ENCODE data around the gene ST3GAL3. TPM values are rescaled to one million over a fixed set of nuclear protein-coding genes. Genes with fewer than 3 reads are reported as not detected.
A peak's percentile ranks its signal among the peaks of the same experiment; 100 is the strongest.

ST3GAL3 gene
- total RNA-seq, 1 donor from 2014 or later = 11.4 TPM

DNA sequence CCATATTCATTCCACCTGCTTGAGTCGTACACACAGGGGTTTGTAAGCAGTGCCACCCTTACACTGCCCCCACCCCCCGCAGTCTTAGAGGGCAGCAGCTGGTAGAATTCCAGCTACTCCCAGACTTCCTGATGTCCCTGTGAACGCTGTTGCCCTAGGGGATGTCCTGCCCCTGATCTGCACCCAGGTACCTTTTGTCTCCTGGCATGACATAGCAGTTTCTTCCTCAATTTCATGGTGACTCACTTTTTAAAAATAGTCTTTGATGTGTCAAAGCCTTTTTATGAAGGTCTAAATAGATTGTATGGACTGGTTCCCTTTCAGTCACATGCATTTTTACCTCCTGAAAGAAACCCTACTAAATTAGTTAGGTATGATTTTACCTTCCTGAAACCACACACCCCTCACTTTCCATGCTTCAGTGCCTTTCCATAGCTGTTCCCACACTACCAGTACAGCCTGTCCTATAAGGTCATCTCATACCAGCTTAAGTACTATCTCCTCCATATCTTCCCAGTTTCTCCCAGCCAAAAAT, 76.4 kb downstream of the ST3GAL3 start:
- peaks cover 17% of the 10 kb centered on the region for H3K36me3 Mint-ChIP-seq (ENCODE audit: low read depth, unreplicated experiment)
- DNase-seq (ENCODE audit: low read depth) (peak; percentile 37), FAIRE-seq (no peak)
- Histone ChIP-seq H3K4me3 (ENCODE audit: insufficient read depth, low read depth, low read length) (no peak overlapping the region), H2AFZ (ENCODE audit: low read depth, low read length) (no peak overlapping the region), H3K9me3 (ENCODE audit: insufficient read depth, low read depth, low read length) (no peaks in the 10 kb centered on the region), H3K79me2 (ENCODE audit: insufficient read depth, low read length) (peaks cover 4% of the 10 kb centered on the region), H4K20me1 (ENCODE audit: insufficient read depth, low read length) (peaks cover 12% of the 10 kb centered on the region), H3K36me3 (ENCODE audit: insufficient read depth, low read length) (no peaks in the 10 kb centered on the region), H3K4me2 (ENCODE audit: low read length) (peak overlapping the region; percentile 20), H3K27me3 (ENCODE audit: insufficient read depth, low read length) (no peaks in the 10 kb centered on the region), H3K4me1 (ENCODE audit: insufficient read depth, low read length) (peaks cover 10% of the 10 kb centered on the region), H3K27ac (ENCODE audit: low read depth, low read length) (no peak overlapping the region), H3K9ac (ENCODE audit: low read length) (peak overlapping the region; percentile 1)
- H3K27me3 Mint-ChIP-seq (ENCODE audit: low read depth, unreplicated experiment) = no peaks in the 10 kb centered on the region
- no peak overlapping the region for H3K4me3 Mint-ChIP-seq (ENCODE audit: unreplicated experiment)
- peaks cover 9% of the 10 kb centered on the region for H3K9me3 Mint-ChIP-seq (ENCODE audit: unreplicated experiment)
- peak overlapping the region; percentile 29 for H3K27ac Mint-ChIP-seq (ENCODE audit: unreplicated experiment)
- TF ChIP-seq EZH2 (IDR thresholded peaks at IDR 0.05; ENCODE audit: insufficient read depth, low read length) = no peak
- TF ChIP-seq, protein P1, sequence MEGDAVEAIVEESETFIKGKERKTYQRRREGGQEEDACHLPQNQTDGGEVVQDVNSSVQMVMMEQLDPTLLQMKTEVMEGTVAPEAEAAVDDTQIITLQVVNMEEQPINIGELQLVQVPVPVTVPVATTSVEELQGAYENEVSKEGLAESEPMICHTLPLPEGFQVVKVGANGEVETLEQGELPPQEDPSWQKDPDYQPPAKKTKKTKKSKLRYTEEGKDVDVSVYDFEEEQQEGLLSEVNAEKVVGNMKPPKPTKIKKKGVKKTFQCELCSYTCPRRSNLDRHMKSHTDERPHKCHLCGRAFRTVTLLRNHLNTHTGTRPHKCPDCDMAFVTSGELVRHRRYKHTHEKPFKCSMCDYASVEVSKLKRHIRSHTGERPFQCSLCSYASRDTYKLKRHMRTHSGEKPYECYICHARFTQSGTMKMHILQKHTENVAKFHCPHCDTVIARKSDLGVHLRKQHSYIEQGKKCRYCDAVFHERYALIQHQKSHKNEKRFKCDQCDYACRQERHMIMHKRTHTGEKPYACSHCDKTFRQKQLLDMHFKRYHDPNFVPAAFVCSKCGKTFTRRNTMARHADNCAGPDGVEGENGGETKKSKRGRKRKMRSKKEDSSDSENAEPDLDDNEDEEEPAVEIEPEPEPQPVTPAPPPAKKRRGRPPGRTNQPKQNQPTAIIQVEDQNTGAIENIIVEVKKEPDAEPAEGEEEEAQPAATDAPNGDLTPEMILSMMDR (IDR thresholded peaks at IDR 0.05; ENCODE audit: insufficient read depth, low read depth, low read length) = no peak
- H3K4me1 Mint-ChIP-seq (ENCODE audit: low read depth, unreplicated experiment) = peaks cover 10% of the 10 kb centered on the region

DNA sequence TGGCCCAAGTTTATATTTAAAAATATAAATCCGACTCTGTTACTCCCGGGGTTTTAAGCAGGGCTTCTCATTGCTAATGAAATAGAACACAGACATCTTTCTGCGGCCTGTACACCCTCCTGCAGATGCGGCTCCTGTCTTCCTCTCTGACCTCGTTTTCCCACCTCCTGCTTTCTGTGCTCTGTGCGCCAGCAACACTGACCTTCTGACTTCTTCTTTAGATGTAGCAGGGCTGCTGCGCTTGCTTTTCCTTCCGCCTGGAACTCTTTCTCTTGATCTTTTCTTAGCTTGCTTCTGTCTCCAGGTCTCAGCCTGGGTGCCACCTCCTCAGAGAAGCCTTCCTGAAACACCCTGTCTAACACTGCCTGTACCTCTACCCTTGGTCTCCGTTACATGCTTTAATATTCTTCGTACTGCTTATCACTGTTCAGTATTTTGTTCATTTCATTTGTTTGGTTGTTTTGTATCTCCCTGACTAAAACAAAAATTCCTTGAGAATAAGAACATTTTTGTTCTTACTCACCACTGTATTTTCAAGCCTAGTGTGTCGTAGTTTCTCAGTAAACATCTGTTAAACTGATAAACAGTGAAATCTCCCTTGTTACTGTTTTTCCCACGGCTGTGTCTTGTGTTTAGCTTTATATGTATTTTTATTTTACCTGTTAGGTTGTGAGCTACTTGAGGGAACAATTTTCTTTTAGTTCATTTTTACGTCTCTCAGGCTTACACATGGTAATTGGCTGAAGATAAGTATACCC, 79.0 kb downstream of the ST3GAL3 start:
- FAIRE-seq (no peak), DNase-seq (ENCODE audit: low read depth) (no peak)
- H3K4me2 ChIP-seq (ENCODE audit: low read length) = no peak overlapping the region
- H3K4me3 ChIP-seq (ENCODE audit: insufficient read depth, low read depth, low read length) = no peak overlapping the region
- no peak overlapping the region for H2AFZ ChIP-seq (ENCODE audit: low read depth, low read length)
- Mint-ChIP-seq H3K27ac (ENCODE audit: unreplicated experiment) (no peak overlapping the region), H3K27me3 (ENCODE audit: low read depth, unreplicated experiment) (no peaks in the 10 kb centered on the region), H3K9me3 (ENCODE audit: unreplicated experiment) (no peaks in the 10 kb centered on the region), H3K4me1 (ENCODE audit: low read depth, unreplicated experiment) (peaks cover 10% of the 10 kb centered on the region), H3K4me3 (ENCODE audit: unreplicated experiment) (no peak overlapping the region), H3K36me3 (ENCODE audit: low read depth, unreplicated experiment) (peaks cover 2% of the 10 kb centered on the region)
- H3K4me1 ChIP-seq (ENCODE audit: insufficient read depth, low read length) = peaks cover 10% of the 10 kb centered on the region
- no peaks in the 10 kb centered on the region for H3K27me3 ChIP-seq (ENCODE audit: insufficient read depth, low read length)
- H3K27ac ChIP-seq (ENCODE audit: low read depth, low read length) = no peak overlapping the region
- no peaks in the 10 kb centered on the region for H3K36me3 ChIP-seq (ENCODE audit: insufficient read depth, low read length)
- H4K20me1 ChIP-seq (ENCODE audit: insufficient read depth, low read length) = peaks cover 17% of the 10 kb centered on the region
- TF ChIP-seq EZH2 (IDR thresholded peaks at IDR 0.05; ENCODE audit: insufficient read depth, low read length) = no peak
- TF ChIP-seq, protein P1 (IDR thresholded peaks at IDR 0.05; ENCODE audit: insufficient read depth, low read depth, low read length) = no peak
- no peaks in the 10 kb centered on the region for H3K9me3 ChIP-seq (ENCODE audit: insufficient read depth, low read depth, low read length)
- H3K79me2 ChIP-seq (ENCODE audit: insufficient read depth, low read length) = peaks cover 9% of the 10 kb centered on the region
- H3K9ac ChIP-seq (ENCODE audit: low read length) = no peak overlapping the region

DNA sequence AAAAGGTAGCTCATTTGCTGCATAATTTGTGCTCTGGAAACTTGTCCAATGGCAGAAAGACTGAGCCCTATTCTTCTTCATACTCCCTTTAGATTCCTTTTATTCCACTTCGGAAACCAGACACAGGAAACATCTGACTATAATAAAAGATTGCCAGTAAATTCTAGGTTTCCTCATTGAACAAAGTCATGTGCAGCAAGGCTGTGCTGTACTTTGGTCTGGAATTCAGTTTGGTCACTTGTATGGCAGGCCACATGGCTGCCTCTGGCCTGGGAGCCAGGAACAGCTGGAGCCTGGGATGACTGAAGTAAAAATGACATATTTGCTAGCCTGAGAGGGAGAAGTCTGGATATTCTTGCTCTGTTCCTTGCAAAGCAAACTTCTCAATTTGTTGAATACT, 79.6 kb downstream of the ST3GAL3 start:
- H3K36me3 ChIP-seq (ENCODE audit: insufficient read depth, low read length) = no peaks in the 10 kb centered on the region
- no peak overlapping the region for H3K4me3 ChIP-seq (ENCODE audit: insufficient read depth, low read depth, low read length)
- peaks cover 10% of the 10 kb centered on the region for H3K4me1 ChIP-seq (ENCODE audit: insufficient read depth, low read length)
- DNase-seq (ENCODE audit: low read depth) (no peak), FAIRE-seq (no peak)
- no peak for TF ChIP-seq EZH2 (IDR thresholded peaks at IDR 0.05; ENCODE audit: insufficient read depth, low read length)
- TF ChIP-seq, protein P1 (IDR thresholded peaks at IDR 0.05; ENCODE audit: insufficient read depth, low read depth, low read length) = no peak
- H3K27me3 Mint-ChIP-seq (ENCODE audit: low read depth, unreplicated experiment) = no peaks in the 10 kb centered on the region
- H3K79me2 ChIP-seq (ENCODE audit: insufficient read depth, low read length) = peaks cover 9% of the 10 kb centered on the region
- no peak overlapping the region for H2AFZ ChIP-seq (ENCODE audit: low read depth, low read length)
- H3K27ac ChIP-seq (ENCODE audit: low read depth, low read length) = no peak overlapping the region
- peaks cover 10% of the 10 kb centered on the region for H3K4me1 Mint-ChIP-seq (ENCODE audit: low read depth, unreplicated experiment)
- peaks cover 2% of the 10 kb centered on the region for H3K36me3 Mint-ChIP-seq (ENCODE audit: low read depth, unreplicated experiment)
- no peaks in the 10 kb centered on the region for H3K9me3 Mint-ChIP-seq (ENCODE audit: unreplicated experiment)
- H3K9ac ChIP-seq (ENCODE audit: low read length) = no peak overlapping the region
- no peaks in the 10 kb centered on the region for H3K9me3 ChIP-seq (ENCODE audit: insufficient read depth, low read depth, low read length)
- H3K4me3 Mint-ChIP-seq (ENCODE audit: unreplicated experiment) = no peak overlapping the region
- H3K4me2 ChIP-seq (ENCODE audit: low read length) = no peak overlapping the region
- H4K20me1 ChIP-seq (ENCODE audit: insufficient read depth, low read length) = peaks cover 17% of the 10 kb centered on the region
- H3K27me3 ChIP-seq (ENCODE audit: insufficient read depth, low read length) = no peaks in the 10 kb centered on the region
- no peak overlapping the region for H3K27ac Mint-ChIP-seq (ENCODE audit: unreplicated experiment)

All from astrocyte (in vitro differentiated cells and primary cell).